ENCODE data around the gene ZFAND3.

DNA sequence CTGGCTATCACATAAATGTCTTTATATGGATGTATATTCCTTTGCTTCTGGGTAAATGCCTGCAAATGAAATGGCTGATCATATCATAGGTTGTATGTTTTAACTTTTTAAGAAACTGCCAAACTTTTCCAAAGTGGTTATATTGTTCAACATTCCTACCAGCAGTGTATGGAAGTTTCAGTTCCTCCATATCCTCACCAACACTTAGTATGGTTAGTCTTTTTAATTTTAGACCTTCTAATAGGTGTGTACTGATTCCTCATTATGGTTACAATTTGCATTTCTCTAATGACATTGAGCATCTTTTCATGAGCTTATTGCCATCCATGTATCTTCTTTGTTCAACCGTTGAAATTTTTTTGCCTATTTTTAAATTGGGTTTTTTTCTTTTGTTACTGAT, 155.4 kb downstream of the ZFAND3 start:
- TF ChIP-seq, protein P1, sequence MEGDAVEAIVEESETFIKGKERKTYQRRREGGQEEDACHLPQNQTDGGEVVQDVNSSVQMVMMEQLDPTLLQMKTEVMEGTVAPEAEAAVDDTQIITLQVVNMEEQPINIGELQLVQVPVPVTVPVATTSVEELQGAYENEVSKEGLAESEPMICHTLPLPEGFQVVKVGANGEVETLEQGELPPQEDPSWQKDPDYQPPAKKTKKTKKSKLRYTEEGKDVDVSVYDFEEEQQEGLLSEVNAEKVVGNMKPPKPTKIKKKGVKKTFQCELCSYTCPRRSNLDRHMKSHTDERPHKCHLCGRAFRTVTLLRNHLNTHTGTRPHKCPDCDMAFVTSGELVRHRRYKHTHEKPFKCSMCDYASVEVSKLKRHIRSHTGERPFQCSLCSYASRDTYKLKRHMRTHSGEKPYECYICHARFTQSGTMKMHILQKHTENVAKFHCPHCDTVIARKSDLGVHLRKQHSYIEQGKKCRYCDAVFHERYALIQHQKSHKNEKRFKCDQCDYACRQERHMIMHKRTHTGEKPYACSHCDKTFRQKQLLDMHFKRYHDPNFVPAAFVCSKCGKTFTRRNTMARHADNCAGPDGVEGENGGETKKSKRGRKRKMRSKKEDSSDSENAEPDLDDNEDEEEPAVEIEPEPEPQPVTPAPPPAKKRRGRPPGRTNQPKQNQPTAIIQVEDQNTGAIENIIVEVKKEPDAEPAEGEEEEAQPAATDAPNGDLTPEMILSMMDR (IDR thresholded peaks at IDR 0.05) = no peak
- TF ChIP-seq POLR2AphosphoS5 (IDR thresholded peaks at IDR 0.05; ENCODE audit: insufficient read depth in 1 of 2, low read depth in 1 of 2) = no peak
